GM12891 (cell line): ENCODE results near the gene BCR.

Source experiments
- POLR2A ChIP-seq: IDR thresholded peaks from 2 replicates; pipeline ENCODE4 v1.6.1; 2011; ENCODE audit warnings: low read depth, low read length, control low read depth
- POU2F2 ChIP-seq: IDR thresholded peaks from 2 replicates; pipeline ENCODE4 v1.6.1; 2011; ENCODE audit warnings: low read depth, mild to moderate bottlenecking, control low read depth, low read length, moderate library complexity
- TAF1 ChIP-seq: IDR thresholded peaks from 2 replicates; pipeline ENCODE4 v1.6.1; 2011; ENCODE audit warnings: low read depth, low read length, control low read depth

DNA sequence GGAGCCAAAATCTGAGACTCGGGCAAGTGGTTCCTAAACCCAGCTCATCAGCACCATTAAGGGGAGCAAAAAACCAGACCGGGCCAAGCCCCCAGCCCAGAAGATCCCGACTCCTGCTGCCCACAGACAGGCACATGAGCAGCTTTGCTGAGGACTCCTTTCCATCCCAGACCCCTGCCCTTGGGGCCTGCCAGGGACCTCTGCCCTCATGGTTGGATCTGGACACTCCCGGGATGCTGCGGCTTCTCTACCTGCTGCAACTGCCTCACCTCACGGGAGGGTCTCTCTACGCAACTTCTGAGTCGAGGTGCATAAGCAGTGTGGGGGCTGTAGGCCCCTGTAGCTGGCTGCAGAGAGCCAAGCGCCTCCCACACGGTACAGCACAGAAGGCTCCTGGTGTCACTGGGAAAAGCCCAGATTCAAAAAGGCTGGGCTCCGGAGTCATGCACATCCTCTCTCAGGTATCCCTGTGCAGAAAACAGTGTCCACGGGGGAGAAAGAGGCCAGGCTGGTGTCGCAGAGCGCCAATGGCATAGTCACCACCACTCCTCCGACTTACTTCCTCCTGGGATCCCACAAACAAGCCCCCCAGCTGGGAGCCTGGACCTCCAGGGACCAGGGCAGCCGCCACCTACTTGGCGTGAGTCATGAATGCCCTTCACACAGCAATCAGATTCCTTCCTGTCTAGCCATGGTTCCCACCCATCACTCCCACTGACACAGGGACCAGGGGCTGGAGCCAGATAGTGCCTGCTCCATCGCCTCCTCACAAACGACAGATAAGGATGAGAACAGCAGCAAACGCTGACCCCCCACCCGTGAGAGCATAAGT, 122.1 kb downstream of the BCR start:
- TF ChIP-seq POLR2A, result no peak
- TF ChIP-seq POU2F2, result no peak
- TF ChIP-seq TAF1, result no peak
